Heart left ventricle (tissue), 13 donors: Measurements from ENCODE around the gene MIB2.

ENCODE experiments used
- POLR2A ChIP-seq, 2 donors: fragments of 450-650 bp; IDR thresholded peaks; one replicate each; pipeline ENCODE4 v1.6.1; 2017; ENCODE audit warnings: antibody characterized with exemption in 2 of 2, mild to moderate bottlenecking in 2 of 2, moderate library complexity in 2 of 2
- TF ChIP-seq, protein P1 (sequence below), 12 donors: fragments of 200-600 bp; sonication (generic) in 4 of 12; IDR thresholded peaks; one replicate each; pipeline versions ENCODE4 v1.5.0 to v1.8.0; 2018 to 2022; ENCODE audit warnings: antibody characterized with exemption in 12 of 12, mild to moderate bottlenecking in 5 of 12
- donor health status: ischemic (EF 13 %, LVEDD 7.1; RV severe dilation, severe dysfunction).
- donor health status: DM: no; HTN: yes; CAD: no.
- donor health status: DM: no; HTN: no; CAD: no.
- donor health status: ischemic (EF 25% LVEDD 6.9; RV normal size, moderate dysfunction).
- donor health status: ischemic (EF 25% LVEDD 5.7; RV mildly dilated, moderate dysfunction).
- donor health status: ischemic (EF 35%, LVEDD 5.7; RV mildly dilated, moderate dysfunction).
- donor health status: nonischemic (EF 11% LVEDD 7.7; RV severe dilation, severe dysfunction).
- donor health status: DM: yes; HTN: yes; CAD: no.
- donor health status: PGD.
- donor health status: ischemic (EF 29% LVEDD 5.4; RV normal size, mild dysfunction).
- donor health status: nonischemic (EF 23%, LVEDD 6.1; RV moderate dilation, normal function).

DNA sequence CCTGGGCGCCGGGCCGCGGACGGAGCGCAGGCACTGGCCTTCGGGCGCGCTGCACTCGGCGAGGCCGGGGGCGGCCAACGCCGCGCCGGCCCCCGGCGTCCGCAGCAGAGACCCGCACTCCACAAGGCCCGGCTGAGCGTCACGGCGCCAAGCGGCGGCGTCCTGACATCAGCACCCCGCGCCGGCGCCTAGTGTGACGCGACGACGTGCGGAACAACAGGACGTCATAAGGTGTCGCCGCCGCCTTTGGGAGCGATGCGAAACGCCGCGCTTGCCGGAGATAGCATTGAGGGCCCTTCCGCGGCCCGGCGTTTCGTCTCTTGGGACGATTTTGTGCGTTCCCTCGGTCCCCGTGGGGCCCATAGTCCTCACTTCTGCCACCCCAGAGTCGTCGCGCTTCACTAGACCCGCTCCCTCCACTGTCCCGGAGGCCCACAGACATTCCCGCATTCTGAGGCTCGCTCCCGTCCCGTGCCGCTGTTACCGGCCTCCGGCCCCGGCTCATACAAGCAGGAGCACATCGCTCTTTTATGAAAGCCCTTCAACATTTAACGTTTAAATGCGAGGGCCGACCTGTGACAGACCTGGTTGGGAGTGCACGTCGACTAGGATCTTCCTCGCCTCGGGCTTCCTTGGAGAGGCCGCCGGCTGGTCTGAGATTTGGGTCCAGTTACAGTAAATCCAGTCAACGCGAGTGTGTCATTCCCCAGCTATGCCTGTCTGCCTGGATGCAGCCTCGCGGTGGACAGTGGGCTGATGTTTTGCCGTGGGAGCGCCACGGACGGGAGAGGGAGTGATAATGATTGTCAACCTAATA, 40.4 kb upstream of the MIB2 start, which contains the start of gene SSU72:
- TF ChIP-seq, protein P1, sequence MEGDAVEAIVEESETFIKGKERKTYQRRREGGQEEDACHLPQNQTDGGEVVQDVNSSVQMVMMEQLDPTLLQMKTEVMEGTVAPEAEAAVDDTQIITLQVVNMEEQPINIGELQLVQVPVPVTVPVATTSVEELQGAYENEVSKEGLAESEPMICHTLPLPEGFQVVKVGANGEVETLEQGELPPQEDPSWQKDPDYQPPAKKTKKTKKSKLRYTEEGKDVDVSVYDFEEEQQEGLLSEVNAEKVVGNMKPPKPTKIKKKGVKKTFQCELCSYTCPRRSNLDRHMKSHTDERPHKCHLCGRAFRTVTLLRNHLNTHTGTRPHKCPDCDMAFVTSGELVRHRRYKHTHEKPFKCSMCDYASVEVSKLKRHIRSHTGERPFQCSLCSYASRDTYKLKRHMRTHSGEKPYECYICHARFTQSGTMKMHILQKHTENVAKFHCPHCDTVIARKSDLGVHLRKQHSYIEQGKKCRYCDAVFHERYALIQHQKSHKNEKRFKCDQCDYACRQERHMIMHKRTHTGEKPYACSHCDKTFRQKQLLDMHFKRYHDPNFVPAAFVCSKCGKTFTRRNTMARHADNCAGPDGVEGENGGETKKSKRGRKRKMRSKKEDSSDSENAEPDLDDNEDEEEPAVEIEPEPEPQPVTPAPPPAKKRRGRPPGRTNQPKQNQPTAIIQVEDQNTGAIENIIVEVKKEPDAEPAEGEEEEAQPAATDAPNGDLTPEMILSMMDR (IDR thresholded peaks at IDR 0.05) = no peak
- peak; percentile 41 to 79 for TF ChIP-seq POLR2A (IDR thresholded peaks at IDR 0.05)
